ENCODE measurements around the gene SEZ6L. TPM values are rescaled to one million over a fixed set of nuclear protein-coding genes. Genes with fewer than 3 reads are reported as not detected.

SEZ6L gene
- total RNA-seq, 1 experiment from 2014 or later = not detected

GRCh38 chr22:26354707-26355106, 185.4 kb downstream of the SEZ6L start:
- DNase-seq (ENCODE audit: low read depth, low spot score) (no peak), ATAC-seq (no peak)
- Histone ChIP-seq H3K4me1 (ENCODE audit: control insufficient read depth in 1 of 2, insufficient read depth in 2 of 2, low read length in 2 of 2) (peaks cover 2 to 3% of the 10 kb centered on the region in 2 experiments; a peak in 2 of 4 replicates), H4K20me1 (ENCODE audit: insufficient read depth) (no peaks in the 10 kb centered on the region), H3K9me3 (ENCODE audit: control insufficient read depth in 1 of 2, insufficient read depth in 1 of 2, low read depth in 1 of 2, low read length in 2 of 2) (no peaks in the 10 kb centered on the region), H3K79me2 (ENCODE audit: insufficient read depth, low read length) (no peaks in the 10 kb centered on the region), H3K9ac (ENCODE audit: low read length) (no peak overlapping the region), H3K27ac (ENCODE audit: low read depth, low read length) (no peak overlapping the region), H3K36me3 (ENCODE audit: control insufficient read depth in 1 of 2, insufficient read depth in 2 of 2, low read length in 2 of 2) (no peaks in the 10 kb centered on the region), H3K9me2 (ENCODE audit: insufficient read depth) (no peaks in the 10 kb centered on the region), H3K27me3 (ENCODE audit: insufficient read depth, low read length) (no peaks in the 10 kb centered on the region; the same call in 1 of the 2 replicates), H3K4me2 (ENCODE audit: low read length) (no peak overlapping the region), H2AFZ (ENCODE audit: low read depth, low read length, poor library complexity, severe bottlenecking) (no peak overlapping the region), H3K4me3 (replicated peaks in 1 of 2; ENCODE audit: low read depth in 1 of 2, low read length in 2 of 2) (no peak overlapping the region)
- RAD21 ChIA-PET (ENCODE audit: low non-redundant PET in 1 of 2, low total read pairs in 2 of 2, uncharacterized antibody in 2 of 2, unreplicated experiment in 2 of 2) = no interaction called here
- intact Hi-C loops (cut with micrococcal nuclease) = no loop called here
- CTCF ChIA-PET = no interaction called here
- no TSS peak for BruUV-seq (replicated peaks)
- no peak for TF ChIP-seq RAD21 (IDR thresholded peaks at IDR 0.05; ENCODE audit: low read depth)
- no peak for TF ChIP-seq SIN3A (IDR thresholded peaks at IDR 0.05; ENCODE audit: low read depth)
- no peak for TF ChIP-seq JUND (IDR thresholded peaks at IDR 0.05)
- no peak for TF ChIP-seq POLR2A (IDR thresholded peaks at IDR 0.05; ENCODE audit: borderline replicate concordance, extremely low read depth, insufficient read depth, insufficient read length)
- TF ChIP-seq EGR1 (IDR thresholded peaks at IDR 0.05; ENCODE audit: low read depth) = no peak
- TF ChIP-seq YY1 (IDR thresholded peaks at IDR 0.05; ENCODE audit: extremely low read depth, insufficient replicate concordance, low read depth, low read length) = no peak
- no peak for TF ChIP-seq CEBPB (IDR thresholded peaks at IDR 0.05; ENCODE audit: low read depth)
- no peak for TF ChIP-seq ZBTB33 (IDR thresholded peaks at IDR 0.05; ENCODE audit: extremely low read depth, insufficient replicate concordance, low read length)
- TF ChIP-seq SRF (IDR thresholded peaks at IDR 0.05; ENCODE audit: low read depth) = no peak
- no peak for TF ChIP-seq EZH2 (IDR thresholded peaks at IDR 0.05)
- TF ChIP-seq REST (IDR thresholded peaks at IDR 0.05; ENCODE audit: low read depth) = no peak
- TF ChIP-seq POLR2AphosphoS5 (IDR thresholded peaks at IDR 0.05; ENCODE audit: low read depth, low read length) = no peak
- no peak for TF ChIP-seq ATF3 (IDR thresholded peaks at IDR 0.05)
- no peak for TF ChIP-seq ZFX (IDR thresholded peaks at IDR 0.05)
- TF ChIP-seq MAX (IDR thresholded peaks at IDR 0.05) = no peak
- TF ChIP-seq ELF1 (IDR thresholded peaks at IDR 0.05; ENCODE audit: borderline replicate concordance, low read depth) = no peak
- POLR2A ChIA-PET = no interaction called here

Data from HCT116 (cell line).